Peyer's patch (tissue), 4 donors: ENCODE data around the gene BANF1. TPM values are rescaled to one million over a fixed set of nuclear protein-coding genes. Genes with fewer than 3 reads are reported as not detected.

Source experiments
- DNase-seq, 3 donors: peaks; one replicate each; pipeline ENCODE4 v3.0.0-alpha.2; 2017 to 2019
- H3K27ac ChIP-seq, 4 donors: fragments of 200-600 bp; sonication (generic); one replicate each; pipeline ENCODE4 v1.5.1; 2016 to 2019
- H3K27me3 ChIP-seq, 2 donors: fragments of 200-600 bp; sonication (generic); one replicate each; pipeline ENCODE4 v1.5.1; 2019
- H3K36me3 ChIP-seq, 3 donors: fragments of 200-600 bp; sonication (generic); one replicate each; pipeline ENCODE4 v1.5.1; 2016 to 2019
- H3K4me1 ChIP-seq, 4 donors: fragments of 200-600 bp; sonication (generic); one replicate each; pipeline ENCODE4 v1.5.1; 2016 to 2019
- H3K4me3 ChIP-seq, 4 donors: fragments of 200-600 bp; sonication (generic); 1 replicate in 3 of 4; 2 replicates in 1 of 4; pipeline ENCODE4 v1.5.1; 2016 to 2019; ENCODE audit warnings: mild to moderate bottlenecking in 1 of 4
- H3K9me3 ChIP-seq, 4 donors: fragments of 200-600 bp; sonication (generic); one replicate each; pipeline ENCODE4 v1.5.1; 2016 to 2019; ENCODE audit warnings: mild to moderate bottlenecking in 1 of 4
- POLR2A ChIP-seq, 2 donors: fragments of 450-650 bp; IDR thresholded peaks; one replicate each; pipeline ENCODE4 v1.5.1; 2017; ENCODE audit warnings: antibody characterized with exemption in 2 of 2, mild to moderate bottlenecking in 2 of 2, moderate library complexity in 2 of 2
- total RNA-seq, 4 donors: library from RNA; depleted of rRNA; stranded (reverse); fragments of >200 nt; gene quantifications; one replicate each; pipeline ENCODE4 v1.1.0, GENCODE V29; 2016
- TF ChIP-seq, protein P1 (sequence below), 6 experiments: fragments of 450-650 bp in 4 of 6; fragments of 200-600 bp in 2 of 6; sonication (generic) in 1 of 6; IDR thresholded peaks; one replicate each; pipeline ENCODE4 v1.5.1; 2017 to 2019; ENCODE audit warnings: antibody characterized with exemption in 6 of 6, mild to moderate bottlenecking in 3 of 6, moderate library complexity in 1 of 6

Gene BANF1
- total RNA-seq, 4 donors from 2014 or later, result 25.4 to 42.4 (median 27.7) TPM

DNA sequence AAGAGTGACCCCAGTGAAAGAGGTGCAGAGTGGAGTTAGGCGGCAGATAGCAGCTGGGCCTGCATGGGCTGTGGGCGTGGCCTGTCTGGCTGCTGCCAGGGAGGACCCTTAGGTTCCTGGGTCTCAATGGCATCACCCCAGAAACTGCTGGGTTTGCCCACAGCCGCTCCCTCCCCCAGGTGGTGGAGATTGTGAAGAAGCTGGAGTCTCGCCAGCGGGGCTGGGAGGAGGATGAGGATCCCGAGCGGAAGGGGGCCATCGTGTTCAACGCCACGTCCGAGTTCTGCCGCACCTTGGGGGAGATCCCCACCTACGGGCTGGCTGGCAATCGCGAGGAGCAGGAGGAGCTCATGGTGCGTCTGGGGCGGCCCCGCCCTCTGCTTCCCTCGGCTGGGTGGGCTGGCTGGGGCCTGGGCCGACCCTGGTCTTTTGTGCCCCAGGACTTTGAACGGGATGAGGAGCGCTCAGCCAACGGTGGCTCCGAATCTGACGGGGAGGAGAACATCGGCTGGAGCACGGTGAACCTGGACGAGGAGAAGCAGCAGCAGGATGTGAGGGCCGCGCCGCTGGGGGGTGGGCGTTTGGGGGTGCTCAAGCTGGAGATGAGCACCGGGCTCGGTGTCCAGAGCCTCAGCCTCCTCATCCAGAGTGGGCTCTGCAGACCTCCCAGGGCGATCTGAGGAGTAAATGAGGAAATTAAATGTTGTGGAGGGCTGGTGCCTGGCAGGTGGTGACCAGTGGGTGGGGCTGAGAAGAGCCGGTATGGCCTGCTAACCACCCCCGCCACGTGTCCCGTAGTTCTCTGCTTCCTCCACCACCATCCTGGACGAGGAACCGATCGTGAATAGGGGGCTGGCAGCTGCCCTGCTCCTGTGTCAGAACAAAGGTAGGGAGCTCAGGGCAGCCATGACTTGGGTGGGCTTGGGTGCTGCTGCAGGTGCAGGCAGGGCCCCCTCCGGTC is 25.8 kb upstream of the BANF1 start:
- H3K27me3 ChIP-seq, result no peaks in the 10 kb centered on the region
- TF ChIP-seq, protein P1, sequence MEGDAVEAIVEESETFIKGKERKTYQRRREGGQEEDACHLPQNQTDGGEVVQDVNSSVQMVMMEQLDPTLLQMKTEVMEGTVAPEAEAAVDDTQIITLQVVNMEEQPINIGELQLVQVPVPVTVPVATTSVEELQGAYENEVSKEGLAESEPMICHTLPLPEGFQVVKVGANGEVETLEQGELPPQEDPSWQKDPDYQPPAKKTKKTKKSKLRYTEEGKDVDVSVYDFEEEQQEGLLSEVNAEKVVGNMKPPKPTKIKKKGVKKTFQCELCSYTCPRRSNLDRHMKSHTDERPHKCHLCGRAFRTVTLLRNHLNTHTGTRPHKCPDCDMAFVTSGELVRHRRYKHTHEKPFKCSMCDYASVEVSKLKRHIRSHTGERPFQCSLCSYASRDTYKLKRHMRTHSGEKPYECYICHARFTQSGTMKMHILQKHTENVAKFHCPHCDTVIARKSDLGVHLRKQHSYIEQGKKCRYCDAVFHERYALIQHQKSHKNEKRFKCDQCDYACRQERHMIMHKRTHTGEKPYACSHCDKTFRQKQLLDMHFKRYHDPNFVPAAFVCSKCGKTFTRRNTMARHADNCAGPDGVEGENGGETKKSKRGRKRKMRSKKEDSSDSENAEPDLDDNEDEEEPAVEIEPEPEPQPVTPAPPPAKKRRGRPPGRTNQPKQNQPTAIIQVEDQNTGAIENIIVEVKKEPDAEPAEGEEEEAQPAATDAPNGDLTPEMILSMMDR (IDR thresholded peaks at IDR 0.05), result no peak
- TF ChIP-seq POLR2A (IDR thresholded peaks at IDR 0.05), result no peak
- DNase-seq, result no peak
- H3K27ac ChIP-seq, result no peak overlapping the region
- H3K4me1 ChIP-seq, result no peaks in the 10 kb centered on the region
- no peak overlapping the region for H3K4me3 ChIP-seq
- H3K36me3 ChIP-seq, result peaks cover 0 to 55% (median 0%) of the 10 kb centered on the region in 3 donors
- H3K9me3 ChIP-seq, result no peaks in the 10 kb centered on the region

DNA sequence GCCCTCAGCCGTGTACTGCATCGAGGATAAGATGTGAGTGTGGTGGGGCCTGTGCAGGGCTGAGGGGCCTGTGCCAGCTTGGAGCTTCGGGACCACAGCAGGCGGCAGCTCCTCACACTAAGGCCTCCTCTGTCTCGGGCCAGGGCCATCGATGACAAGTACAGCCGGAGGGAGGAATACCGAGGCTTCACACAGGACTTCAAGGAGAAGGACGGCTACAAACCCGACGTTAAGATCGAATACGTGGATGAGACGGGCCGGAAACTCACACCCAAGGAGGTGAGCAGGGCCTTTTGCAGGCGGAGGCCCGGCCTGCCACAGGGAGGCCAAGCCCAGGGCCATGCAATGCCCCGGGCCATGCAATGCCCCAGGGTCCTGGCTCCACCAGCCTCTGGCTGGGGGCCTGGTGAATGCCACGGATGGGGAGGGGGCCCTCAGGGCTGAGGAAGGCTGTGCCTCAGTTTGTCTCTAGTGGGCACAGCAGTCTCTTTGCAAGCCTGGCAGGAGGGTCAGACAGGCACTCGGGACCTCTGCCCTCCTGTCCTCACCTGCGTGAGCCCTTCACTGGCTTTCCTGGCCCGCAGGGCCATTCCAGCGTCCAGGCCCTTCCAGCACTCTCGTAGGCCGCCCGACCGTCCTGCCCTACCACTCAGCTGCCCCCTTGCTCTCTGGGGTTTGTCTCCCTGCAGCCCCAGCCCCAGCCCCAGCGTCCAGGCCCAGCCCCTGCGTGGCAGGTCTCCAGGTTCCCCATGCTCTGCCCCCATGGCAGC is 24.5 kb upstream of the BANF1 start:
- H3K36me3 ChIP-seq, result peaks cover 0 to 45% (median 0%) of the 10 kb centered on the region in 3 donors
- no peak for DNase-seq

GRCh38 chr11:65978391-65979238 is 23.7 kb upstream of the BANF1 start:
- Histone ChIP-seq H3K27me3 (no peaks in the 10 kb centered on the region), H3K36me3 (peaks cover 0 to 38% (median 0%) of the 10 kb centered on the region in 3 donors), H3K4me3 (no peak overlapping the region), H3K9me3 (no peaks in the 10 kb centered on the region), H3K27ac (no peak overlapping the region), H3K4me1 (no peaks in the 10 kb centered on the region)
- DNase-seq, result no peak
- TF ChIP-seq, protein P1 (IDR thresholded peaks at IDR 0.05), result no peak
- TF ChIP-seq POLR2A (IDR thresholded peaks at IDR 0.05), result no peak

More for the DNA sequence above, 24.5 kb upstream of the BANF1 start:
- Histone ChIP-seq H3K27me3 (no peaks in the 10 kb centered on the region), H3K4me1 (no peaks in the 10 kb centered on the region), H3K27ac (no peak overlapping the region), H3K9me3 (no peaks in the 10 kb centered on the region), H3K4me3 (no peak overlapping the region)
- no peak for TF ChIP-seq POLR2A (IDR thresholded peaks at IDR 0.05)
- TF ChIP-seq, protein P1 (IDR thresholded peaks at IDR 0.05), result no peak

DNA sequence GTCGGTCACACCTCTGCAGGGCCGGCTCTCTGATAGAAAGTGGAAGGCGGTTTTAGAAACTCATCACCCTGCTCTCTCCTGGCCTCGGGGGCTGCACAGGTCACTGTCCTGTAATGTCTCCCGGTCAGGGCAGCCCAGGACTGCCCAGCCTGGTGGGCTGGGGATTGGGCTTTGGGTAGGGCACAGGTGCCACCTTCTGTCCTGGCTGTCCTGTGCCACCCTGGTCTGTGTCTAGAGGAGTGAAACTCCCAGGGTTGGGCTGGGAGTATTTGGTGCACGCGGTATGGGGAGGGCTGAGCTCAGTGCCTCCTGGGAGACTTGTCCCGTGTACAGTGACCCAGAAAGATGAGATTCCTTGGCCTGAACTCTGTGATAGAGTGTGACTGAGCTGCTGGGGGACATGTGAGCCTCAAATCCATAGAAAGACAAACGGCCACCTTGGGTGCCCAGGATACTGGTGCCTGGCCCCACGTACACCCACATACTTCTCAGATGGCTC is 23.0 kb upstream of the BANF1 start:
- DNase-seq, result no peak
- TF ChIP-seq POLR2A (IDR thresholded peaks at IDR 0.05), result no peak
- TF ChIP-seq, protein P1 (IDR thresholded peaks at IDR 0.05), result no peak
- no peaks in the 10 kb centered on the region for H3K4me1 ChIP-seq
- no peaks in the 10 kb centered on the region for H3K9me3 ChIP-seq
- H3K27me3 ChIP-seq, result no peaks in the 10 kb centered on the region
- H3K4me3 ChIP-seq, result no peak overlapping the region
- H3K27ac ChIP-seq, result no peak overlapping the region
- H3K36me3 ChIP-seq, result peaks cover 0 to 35% (median 0%) of the 10 kb centered on the region in 3 donors
